GM12874 (cell line): ENCODE data around the gene KCNJ4.

ENCODE experiments used
- TF ChIP-seq, protein P1 (sequence below): IDR thresholded peaks from 2 replicates; pipeline ENCODE4 v1.5.1; 2011; ENCODE audit warnings: low read depth, mild to moderate bottlenecking, control low read depth, low read length, moderate library complexity; ENCODE audit not compliant: insufficient read depth

Gene KCNJ4

DNA sequence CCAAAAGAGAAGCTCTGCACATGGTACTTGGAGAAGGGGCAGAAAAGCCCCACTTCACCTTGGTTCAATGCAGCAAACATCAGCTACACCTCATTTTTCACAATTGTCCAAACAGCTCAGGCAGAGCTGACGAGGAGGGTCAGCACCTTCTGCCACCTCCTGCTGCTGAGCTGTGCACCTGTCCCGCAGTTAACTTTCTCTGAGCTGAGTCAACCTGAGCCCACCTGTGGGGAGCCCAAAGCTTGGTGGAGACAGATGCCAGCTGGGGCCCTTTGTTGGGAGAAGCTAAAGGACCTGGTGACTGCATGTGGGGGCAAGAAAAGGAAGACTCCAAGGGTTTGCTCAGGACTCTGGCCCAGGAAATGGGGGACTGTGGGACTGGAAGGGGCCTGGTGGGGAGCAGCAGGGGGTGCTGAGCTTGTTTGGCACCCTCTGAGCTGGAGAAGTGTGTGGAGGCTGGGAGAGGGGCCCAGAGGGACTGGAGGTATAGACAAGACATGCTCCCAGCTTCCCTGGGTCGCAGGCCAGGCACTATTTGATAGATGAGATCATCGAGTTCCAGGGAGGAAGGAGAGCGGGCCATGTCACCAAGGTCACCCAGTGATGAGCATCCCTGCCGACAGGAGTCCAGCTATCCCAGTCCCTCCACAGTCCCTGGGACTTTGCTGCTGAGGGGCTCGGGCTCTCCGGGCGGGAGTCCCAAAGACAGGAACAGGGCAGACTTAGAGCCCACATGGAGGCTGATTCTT lies 53.5 kb downstream of the KCNJ4 start:
- TF ChIP-seq, protein P1, sequence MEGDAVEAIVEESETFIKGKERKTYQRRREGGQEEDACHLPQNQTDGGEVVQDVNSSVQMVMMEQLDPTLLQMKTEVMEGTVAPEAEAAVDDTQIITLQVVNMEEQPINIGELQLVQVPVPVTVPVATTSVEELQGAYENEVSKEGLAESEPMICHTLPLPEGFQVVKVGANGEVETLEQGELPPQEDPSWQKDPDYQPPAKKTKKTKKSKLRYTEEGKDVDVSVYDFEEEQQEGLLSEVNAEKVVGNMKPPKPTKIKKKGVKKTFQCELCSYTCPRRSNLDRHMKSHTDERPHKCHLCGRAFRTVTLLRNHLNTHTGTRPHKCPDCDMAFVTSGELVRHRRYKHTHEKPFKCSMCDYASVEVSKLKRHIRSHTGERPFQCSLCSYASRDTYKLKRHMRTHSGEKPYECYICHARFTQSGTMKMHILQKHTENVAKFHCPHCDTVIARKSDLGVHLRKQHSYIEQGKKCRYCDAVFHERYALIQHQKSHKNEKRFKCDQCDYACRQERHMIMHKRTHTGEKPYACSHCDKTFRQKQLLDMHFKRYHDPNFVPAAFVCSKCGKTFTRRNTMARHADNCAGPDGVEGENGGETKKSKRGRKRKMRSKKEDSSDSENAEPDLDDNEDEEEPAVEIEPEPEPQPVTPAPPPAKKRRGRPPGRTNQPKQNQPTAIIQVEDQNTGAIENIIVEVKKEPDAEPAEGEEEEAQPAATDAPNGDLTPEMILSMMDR = no peak

DNA sequence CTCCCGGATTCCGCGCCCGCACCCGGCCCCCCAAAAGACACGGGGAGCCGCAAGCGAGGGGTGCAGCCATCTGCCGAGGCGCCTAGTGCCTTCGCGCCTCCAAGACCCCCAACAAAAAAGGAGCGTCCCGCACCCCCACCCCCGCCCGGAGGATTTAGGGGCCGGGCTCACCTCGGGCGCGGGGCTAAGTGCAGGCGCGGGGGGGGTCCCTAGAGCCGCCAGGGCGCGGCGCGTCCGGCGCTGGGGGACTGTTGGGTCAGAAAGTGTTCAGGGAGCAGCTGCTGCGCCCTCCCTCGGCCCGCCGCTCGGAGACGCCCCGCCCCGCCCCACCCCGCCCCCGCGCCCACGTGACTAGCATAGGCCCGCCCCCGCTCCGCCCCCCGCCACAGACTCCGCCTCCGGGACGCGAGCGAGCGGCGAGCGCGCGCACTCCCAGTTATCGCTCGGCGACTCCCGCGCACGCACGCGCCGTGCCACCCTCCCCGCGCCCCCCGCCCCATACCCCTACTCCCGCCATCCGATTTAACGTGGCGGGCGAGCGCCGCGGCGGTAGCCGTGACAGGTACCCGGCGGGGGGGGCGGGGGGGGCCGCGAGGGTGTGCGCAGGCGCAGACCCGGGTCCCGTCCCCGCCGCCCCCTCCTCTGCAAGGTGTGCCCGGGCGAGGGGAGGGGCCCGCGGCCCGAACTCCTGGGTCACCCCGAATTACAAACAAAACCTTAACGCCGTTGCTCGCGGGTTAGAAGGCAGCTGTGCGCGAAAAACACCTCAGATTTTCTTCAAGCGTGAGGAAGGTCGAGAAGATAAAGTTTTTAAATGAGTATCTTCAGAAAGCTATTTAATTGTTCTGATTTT lies 56.2 kb downstream of the KCNJ4 start:
- TF ChIP-seq, protein P1 = no peak

DNA sequence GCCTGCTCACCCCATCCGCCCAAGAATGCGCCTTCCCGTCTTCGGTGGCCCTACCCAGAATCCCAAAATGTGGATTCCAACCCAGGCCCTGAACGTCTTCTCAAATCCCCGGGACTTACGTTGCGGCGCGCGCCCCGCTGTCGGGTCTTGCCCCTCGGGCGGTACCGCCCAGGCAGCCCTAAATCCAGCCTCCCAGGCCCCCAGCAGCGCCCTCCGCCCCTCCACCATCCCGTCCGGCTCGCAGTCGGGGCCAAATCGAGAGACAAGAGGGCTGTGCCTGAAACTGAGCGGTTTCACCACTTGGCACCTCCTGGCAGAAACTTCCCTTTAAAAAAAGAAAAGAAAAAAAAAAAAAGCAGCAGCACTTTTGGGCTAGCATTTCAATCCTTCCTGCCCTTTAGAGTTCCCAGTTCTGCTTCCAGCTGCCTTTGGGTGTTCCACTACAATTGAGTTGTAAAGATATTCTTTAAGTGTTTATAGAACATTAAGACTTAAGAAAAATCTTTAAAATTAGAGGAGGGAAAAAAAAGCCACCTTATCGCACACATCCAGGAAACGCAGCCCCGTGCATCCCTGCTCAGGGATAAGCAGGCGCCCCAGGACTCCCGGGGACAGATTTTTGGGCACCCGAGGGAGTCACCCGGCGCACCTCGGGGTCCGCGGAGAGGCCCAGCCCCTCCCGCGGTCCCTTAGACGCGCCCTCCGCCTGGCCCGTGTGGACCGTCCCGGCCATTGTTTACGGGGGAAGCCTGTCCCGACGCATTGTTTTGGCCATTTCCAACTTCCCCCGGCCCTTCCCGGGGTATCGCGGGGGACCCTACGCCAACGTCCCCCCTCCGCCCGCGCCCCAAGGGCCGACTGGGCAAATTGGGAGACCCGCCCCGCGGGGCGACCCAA lies 57.6 kb downstream of the KCNJ4 start:
- TF ChIP-seq, protein P1 = no peak

DNA sequence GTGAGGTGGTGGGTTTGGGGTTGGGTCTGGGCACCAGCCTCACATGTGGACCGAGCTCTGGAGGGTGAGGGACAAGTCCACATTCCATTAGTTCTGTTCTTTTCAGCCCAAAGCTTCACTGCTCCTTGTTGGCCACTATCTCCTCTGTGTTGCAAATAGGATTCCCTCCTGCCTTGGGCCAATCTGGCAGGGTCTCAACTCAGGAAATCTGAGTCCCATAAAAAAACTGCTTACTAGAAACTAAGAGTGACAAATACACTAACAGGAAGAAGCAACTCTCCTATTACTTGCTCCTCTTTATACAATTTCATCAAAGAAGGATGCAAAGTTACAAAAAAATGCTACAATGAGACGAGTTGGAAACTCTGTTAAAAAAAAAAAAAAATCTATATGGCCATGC lies 71.6 kb downstream of the KCNJ4 start:
- TF ChIP-seq, protein P1 = no peak
